ENCODE data around the gene TPMT.
A peak's percentile ranks its signal among the peaks of the same experiment; 100 is the strongest.
"Not testable (repeated sequence)": the region's sequence is repeated elsewhere in the genome, so short reads cannot be mapped to it uniquely, and the experiment has no call there.

TPMT gene

GRCh38 chr6:18155150-18155863 lies 430 bp upstream of the TPMT start, which contains the start of gene KDM1B:
Gene KDM1B, plus strand, starts transcription at chr6:18155422. Its CDS starts 4,474 bp downstream, at chr6:18159896.
- peak; percentile 97 for DNase-seq

GRCh38 chr6:18153311-18153703 lies 1.6 kb downstream of the TPMT start:
- DNase-seq, result no peak

GRCh38 chr6:18151801-18152200 lies 3.1 kb downstream of the TPMT start:
- DNase-seq, result no peak

DNA sequence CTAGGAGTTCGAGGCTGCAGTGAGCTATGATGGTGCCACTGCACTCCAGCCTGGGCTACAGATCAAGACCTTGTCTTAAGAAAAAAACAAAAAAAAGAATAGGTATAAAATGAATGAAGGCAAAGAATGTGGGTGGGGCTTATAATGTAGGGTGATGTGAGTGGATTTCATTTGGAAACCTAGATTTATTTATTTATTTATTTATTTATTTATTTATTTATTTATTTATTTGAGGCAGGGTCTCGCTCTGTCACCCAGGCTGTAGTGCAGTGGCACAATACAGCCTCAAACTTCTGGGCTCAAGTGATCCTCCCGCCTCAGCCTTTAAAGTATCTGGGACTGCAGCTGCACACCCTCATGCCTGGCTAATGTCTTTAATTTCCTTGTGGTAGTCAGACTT lies 3.5 kb downstream of the TPMT start:
- not testable (repeated sequence) for DNase-seq

- DNase-seq, result no peak
Observed at GRCh38 chr6:18148304-18149025, 6.4 kb downstream of the TPMT start.

DNA sequence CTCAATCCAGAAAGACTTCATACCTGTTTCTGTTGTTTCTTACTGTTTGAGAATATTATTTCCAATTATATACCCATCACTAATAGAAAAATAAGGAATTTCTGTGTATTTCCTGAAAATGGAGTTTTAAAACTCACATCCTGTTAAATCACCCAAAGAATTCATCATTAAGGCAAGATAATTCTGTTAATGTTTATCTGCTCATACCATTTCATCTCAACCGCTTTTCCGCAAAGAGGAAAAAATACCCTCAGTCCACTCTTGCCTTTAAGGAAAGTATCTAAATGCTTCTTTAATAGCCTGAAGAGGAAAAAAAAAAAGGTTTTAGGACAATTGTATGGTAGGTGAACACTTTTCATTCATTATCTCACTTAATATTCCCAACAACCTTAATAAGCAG lies 7.3 kb downstream of the TPMT start:
- no peak for DNase-seq

DNA sequence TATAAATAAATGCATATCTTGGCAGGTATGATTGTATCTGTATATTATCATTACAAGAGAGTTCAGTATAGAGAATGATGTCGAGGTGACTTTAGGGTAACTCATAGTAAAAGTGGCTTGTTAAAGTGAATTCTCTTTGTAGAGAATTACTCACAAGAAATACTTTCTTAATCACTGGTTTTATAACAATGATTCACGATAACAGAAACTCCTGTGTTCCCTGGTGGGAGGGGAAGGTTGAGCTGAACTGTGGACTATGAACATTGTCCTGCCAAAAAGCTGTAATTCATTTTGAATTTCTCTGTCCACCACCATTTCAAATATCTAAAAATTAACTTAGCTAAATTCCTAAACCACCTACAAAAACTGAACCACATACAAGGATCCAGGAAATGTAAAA lies 7.7 kb downstream of the TPMT start:
- no peak for DNase-seq

DNA sequence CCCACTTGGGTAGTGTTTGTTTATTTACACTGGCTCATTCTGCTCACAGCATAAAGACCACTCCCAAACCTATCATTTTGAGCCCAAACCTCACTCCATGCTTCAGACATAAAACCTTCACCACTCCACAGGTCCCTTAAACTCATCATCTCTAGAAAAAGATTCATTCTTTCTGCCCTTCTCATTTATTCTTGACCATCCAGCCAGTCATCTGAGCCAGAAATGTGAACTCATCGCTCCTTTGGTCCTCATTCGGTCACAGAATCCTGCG lies 12.4 kb downstream of the TPMT start:
- peak; percentile 63 for DNase-seq

GRCh38 chr6:18141805-18142590 lies 12.9 kb downstream of the TPMT start:
- DNase-seq, result peak; percentile 90

- DNase-seq, result no peak
Observed at GRCh38 chr6:18139935-18140621, 14.8 kb downstream of the TPMT start.

DNA sequence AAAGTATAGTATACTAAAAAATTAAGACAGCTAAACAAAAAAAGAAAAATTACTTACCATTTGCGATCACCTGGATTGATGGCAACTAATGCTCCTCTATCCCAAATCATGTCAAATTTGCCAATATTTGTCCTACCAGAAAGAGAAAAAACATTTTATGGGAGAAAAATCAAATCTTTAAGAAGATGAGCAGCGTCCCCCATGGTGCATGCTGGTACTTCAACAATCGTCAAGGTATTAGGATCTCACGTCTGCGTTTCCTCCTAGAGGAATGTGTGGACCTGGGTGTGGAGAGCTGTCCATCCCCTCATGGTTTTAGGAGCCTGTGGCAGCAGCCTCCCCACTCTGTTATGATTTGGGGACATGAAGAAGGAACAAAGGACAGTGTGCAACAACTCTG lies 16.0 kb downstream of the TPMT start:
- no peak for DNase-seq

DNA sequence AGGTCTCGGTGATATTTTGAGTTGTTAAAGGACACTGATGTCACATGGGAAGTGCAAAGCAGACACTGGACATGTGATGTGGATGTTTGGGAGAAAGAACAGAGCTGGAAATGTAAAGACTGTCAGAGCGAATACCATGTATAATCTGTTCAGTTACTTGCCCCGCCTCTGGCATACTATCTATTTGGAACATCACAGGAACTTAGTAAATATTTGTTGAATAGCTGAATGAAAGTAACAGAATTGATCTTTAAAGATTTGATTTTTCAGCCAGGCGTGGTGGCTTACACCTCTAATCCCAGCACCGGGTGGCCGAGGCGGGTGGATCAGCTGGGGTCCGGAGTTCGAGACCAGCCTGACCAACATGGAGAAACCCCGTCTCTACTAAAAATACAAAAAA lies 18.6 kb downstream of the TPMT start:
- DNase-seq, result no peak

GRCh38 chr6:18135171-18135570 lies 19.7 kb downstream of the TPMT start:
- DNase-seq, result no peak

GRCh38 chr6:18132346-18132745 lies 22.5 kb downstream of the TPMT start:
- DNase-seq, result no peak

- no peak for DNase-seq
Observed at GRCh38 chr6:18126121-18126520, 28.8 kb downstream of the TPMT start.

GRCh38 chr6:18122128-18123093 lies 32.5 kb downstream of the TPMT start, which contains the start of gene NHLRC1:
Gene NHLRC1, minus strand, starts transcription at chr6:18122677. Its CDS starts 71 bp downstream, at chr6:18122606.
- no peak for DNase-seq

DNA sequence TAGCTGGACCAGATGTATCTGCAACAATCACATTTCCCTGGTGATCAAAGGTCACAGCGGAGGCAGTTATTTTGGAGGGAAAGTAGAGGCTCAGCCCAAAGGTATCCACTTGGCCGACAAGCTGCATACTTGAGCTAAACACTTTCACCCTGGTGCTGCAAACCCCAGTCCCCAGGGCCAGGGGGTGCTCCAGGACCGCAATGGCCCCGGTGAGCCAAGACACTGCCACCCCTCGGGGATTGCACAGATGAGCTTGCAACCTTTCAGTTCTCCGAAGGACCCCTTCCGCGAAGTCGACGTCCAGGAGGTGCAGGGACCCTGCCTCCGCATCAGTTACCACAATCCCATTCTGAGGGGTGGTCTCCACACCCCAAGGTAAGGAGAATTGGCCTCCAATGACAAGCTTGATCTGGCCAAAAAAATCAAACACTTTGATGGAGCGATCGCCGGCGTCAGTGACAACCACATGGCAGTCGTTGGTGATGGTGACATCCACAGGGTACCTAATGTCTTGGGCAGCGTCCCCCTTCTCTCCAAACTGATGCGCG lies 33.2 kb downstream of the TPMT start:
- DNase-seq, result no peak

DNA sequence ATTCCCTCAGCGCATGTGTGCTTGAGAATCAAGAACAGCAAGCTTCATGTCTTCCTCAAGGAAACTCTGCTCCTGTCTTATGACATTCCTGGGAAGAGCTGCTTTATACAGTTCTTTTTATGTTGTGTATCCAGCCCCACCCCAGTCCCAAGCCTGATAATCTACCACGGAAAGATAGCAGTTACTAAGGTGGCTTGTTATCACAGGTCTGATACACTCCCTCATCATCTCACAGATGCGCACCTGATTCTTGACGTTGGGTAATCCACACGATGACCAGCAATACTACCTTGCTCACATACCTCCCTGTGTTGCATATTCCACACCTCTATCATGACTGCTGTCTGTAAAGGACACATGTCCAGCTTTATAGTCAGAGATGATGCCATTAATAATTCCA lies 35.6 kb downstream of the TPMT start:
- no peak for DNase-seq

DNA sequence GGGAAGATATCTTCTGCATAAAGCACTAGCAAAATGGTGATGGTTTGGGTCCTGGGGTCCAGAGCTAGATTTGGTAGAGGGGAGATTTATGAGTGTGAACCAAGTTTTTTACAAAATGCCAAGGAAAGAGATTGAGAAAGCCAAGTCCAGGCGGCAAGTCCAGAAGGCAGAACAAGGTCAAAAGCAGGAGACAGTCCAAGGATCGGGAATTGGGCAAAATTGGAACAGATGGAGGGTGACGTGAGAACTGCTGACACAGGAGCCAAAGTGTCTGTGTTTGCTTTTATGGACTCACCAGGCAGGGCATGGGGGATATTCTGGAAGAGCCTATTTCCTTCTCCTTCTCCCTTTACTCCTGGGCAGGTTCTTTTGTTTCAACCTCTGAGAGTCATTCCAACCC lies 36.5 kb downstream of the TPMT start:
- DNase-seq, result no peak

GRCh38 chr6:18117136-18117535 lies 37.7 kb downstream of the TPMT start:
- no peak for DNase-seq

DNA sequence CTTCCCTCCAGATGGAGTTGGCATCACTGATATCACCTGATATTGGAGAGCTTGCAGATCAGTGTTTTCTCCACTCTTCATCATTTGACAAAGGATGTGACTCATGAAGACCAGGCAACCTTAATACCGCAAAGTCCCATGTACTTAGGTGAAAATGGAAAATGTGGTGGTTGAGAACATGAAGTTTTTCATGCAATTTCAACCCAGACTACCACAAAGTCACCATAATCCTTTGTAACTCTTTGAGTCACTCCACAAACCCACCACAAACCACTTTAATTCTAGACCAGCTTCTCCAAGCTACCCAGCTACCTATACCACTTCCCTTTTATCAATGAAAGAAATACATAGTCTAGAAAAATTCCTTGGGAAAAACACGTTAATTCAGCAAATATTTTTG lies 39.5 kb downstream of the TPMT start:
- DNase-seq, result no peak

GRCh38 chr6:18110162-18110561 lies 44.7 kb downstream of the TPMT start:
- DNase-seq, result no peak
